ENCODE data around the gene PEX7. TPM values are rescaled to one million over a fixed set of nuclear protein-coding genes. Genes with fewer than 3 reads are reported as not detected.
"Not testable (repeated sequence)": the region's sequence is repeated elsewhere in the genome, so short reads cannot be mapped to it uniquely, and the experiment has no call there.

Gene PEX7
- total RNA-seq, 4 donors from 2014 or later, result 9.0 to 21.5 (median 11.7) TPM; not detected in 1

DNA sequence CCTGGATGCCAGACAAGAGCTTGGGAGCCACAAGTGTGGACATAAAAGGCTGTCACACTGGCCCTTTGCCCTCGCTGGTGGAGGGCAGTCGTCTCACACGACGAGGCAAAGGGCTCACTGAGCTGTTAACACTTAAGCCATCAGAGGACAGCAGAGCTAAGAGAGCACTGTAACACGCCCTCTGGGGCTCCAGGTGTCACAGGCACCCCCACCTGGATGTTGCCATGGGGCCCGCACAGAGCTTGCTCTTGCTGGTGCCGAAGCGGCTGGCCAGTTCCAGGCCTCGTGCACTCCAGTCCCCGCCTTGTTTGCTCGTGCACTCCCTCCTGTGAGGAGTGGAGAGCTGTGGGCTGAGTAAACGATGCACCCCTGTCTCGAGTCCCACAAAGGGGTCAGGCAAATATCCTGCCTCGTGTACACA, 137.1 kb downstream of the PEX7 start:
- H3K9me3 ChIP-seq, result no peaks in the 10 kb centered on the region
- H3K4me1 ChIP-seq, result no peaks in the 10 kb centered on the region
- intact Hi-C loops (cut with DNase I; ENCODE audit: low total_unique reads), result no loop called here
- H3K27me3 ChIP-seq, result no peaks in the 10 kb centered on the region
- TF ChIP-seq POLR2A (IDR thresholded peaks at IDR 0.05) (no peak), CTCF (IDR thresholded peaks at IDR 0.05) (no peak)
- H3K27ac ChIP-seq, result no peak overlapping the region
- no peaks in the 10 kb centered on the region for H3K36me3 ChIP-seq
- no peak overlapping the region for H3K4me3 ChIP-seq
- DNase-seq, result no peak

GRCh38 chr6:136959935-136960334, 137.5 kb downstream of the PEX7 start:
- intact Hi-C loops (cut with DNase I; ENCODE audit: low total_unique reads); H3K27ac ChIP-seq; H3K27me3 ChIP-seq; H3K4me3 ChIP-seq; DNase-seq; H3K4me1 ChIP-seq; H3K9me3 ChIP-seq; H3K36me3 ChIP-seq: not testable (repeated sequence)

- no peak overlapping the region for H3K4me3 ChIP-seq
- H3K27me3 ChIP-seq, result no peaks in the 10 kb centered on the region
- no peak for DNase-seq
- no peak overlapping the region for H3K27ac ChIP-seq
- H3K9me3 ChIP-seq, result no peaks in the 10 kb centered on the region
- no peaks in the 10 kb centered on the region for H3K36me3 ChIP-seq
- no peaks in the 10 kb centered on the region for H3K4me1 ChIP-seq
- intact Hi-C loops (cut with DNase I; ENCODE audit: low total_unique reads), result no loop called here
- no peak for TF ChIP-seq CTCF (IDR thresholded peaks at IDR 0.05)
- no peak for TF ChIP-seq POLR2A (IDR thresholded peaks at IDR 0.05)
These were observed 138.4 kb downstream of the PEX7 start for GRCh38 chr6:136960781-136961180.

DNA sequence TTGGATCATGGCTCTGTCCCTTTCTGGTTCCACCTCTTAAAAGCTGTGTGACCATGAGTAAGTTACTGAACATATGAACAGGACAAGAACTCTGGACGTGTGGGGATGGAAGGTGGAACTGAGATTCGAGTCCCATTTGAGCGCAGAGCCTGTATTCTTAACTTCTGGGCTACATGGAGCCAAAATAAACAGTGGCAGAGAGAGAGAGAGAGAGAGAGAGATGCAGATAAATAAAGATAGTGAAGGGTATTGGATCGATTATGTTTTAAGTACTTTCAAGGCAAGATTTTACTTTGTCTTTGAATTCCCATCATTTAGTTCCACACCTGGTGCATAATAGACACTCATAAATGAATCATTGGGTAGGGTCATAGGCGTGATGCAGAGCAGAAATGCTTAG, 139.5 kb downstream of the PEX7 start:
- no peak for TF ChIP-seq POLR2A (IDR thresholded peaks at IDR 0.05)
- TF ChIP-seq CTCF (IDR thresholded peaks at IDR 0.05), result no peak
- no peaks in the 10 kb centered on the region for H3K27me3 ChIP-seq
- no peak overlapping the region for H3K27ac ChIP-seq

DNA sequence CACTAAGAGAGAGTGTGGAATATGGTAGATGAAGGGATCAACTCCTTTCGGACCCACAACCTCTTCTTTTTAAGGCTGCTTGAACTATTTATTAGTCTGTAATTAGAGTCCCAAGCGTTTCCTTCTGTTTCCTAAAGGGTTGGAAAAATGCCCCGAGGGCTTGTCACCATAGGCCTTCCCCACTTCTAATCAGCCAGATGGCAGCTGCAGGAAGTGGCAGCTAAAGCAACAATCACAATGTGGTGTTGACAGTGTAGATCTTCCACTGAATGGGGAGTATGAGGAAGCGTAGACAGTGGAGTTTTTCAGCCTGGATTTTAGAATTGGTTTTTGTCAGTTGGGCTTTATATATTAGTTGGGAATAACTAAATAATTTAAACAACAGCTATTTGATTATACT, 140.3 kb downstream of the PEX7 start:
- Histone ChIP-seq H3K27me3 (no peaks in the 10 kb centered on the region), H3K4me1 (no peaks in the 10 kb centered on the region), H3K9me3 (no peaks in the 10 kb centered on the region), H3K27ac (no peak overlapping the region), H3K4me3 (no peak overlapping the region), H3K36me3 (no peaks in the 10 kb centered on the region)
- TF ChIP-seq POLR2A (IDR thresholded peaks at IDR 0.05) (no peak), CTCF (IDR thresholded peaks at IDR 0.05) (no peak)
- intact Hi-C loops (cut with DNase I; ENCODE audit: low total_unique reads), result no loop called here
- DNase-seq, result no peak

More for the DNA sequence above, 139.5 kb downstream of the PEX7 start:
- no peaks in the 10 kb centered on the region for H3K9me3 ChIP-seq
- no peaks in the 10 kb centered on the region for H3K4me1 ChIP-seq
- no peaks in the 10 kb centered on the region for H3K36me3 ChIP-seq
- no peak for DNase-seq
- H3K4me3 ChIP-seq, result no peak overlapping the region
- intact Hi-C loops (cut with DNase I; ENCODE audit: low total_unique reads), result no loop called here

DNA sequence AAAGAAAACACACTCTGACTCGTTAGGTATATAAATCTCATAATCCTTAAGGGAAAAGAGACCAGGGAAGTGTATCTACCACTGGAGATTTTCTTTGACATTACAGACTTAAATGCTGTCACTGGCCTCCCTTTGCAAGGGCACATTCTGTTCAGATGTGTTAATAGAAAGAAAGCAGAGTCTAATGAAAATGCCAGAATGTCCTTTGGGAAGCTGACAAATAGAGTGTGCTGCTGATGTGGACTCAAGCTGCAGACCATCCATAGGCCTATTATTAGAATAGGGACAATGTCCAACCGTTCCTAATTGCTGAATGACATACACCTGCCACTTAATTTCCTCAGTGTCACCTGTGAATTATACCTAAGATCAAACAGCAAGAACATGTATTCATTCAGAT, 140.9 kb downstream of the PEX7 start:
- DNase-seq, result no peak
- Histone ChIP-seq H3K4me1 (no peaks in the 10 kb centered on the region), H3K27ac (no peak overlapping the region), H3K27me3 (no peaks in the 10 kb centered on the region), H3K36me3 (no peaks in the 10 kb centered on the region), H3K9me3 (no peaks in the 10 kb centered on the region), H3K4me3 (no peak overlapping the region)
- TF ChIP-seq POLR2A (IDR thresholded peaks at IDR 0.05), result no peak
- no peak for TF ChIP-seq CTCF (IDR thresholded peaks at IDR 0.05)
- intact Hi-C loops (cut with DNase I; ENCODE audit: low total_unique reads), result no loop called here

Data from uterus (tissue), 4 donors.